ENCODE measurements around the gene ORAI1. TPM values are rescaled to one million over a fixed set of nuclear protein-coding genes. Genes with fewer than 3 reads are reported as not detected.
A peak's percentile ranks its signal among the peaks of the same experiment; 100 is the strongest.

Gene ORAI1
- total RNA-seq, 4 donors from 2014 or later = 7.5 to 9.1 (median 8.2) TPM

- no peaks in the 10 kb centered on the region for H3K36me3 ChIP-seq
- H3K4me3 ChIP-seq = no peak overlapping the region
- WGBS, 2 donors (ENCODE audit: low coverage in 1 of 2) = 50% methylated on average over 10 of the region's 10 CpGs; no CpG with 5 or more reads in 1 of the 2 donors
- H3K9me3 ChIP-seq = no peaks in the 10 kb centered on the region
- in situ Hi-C loops (cut with MboI; ENCODE audit: low pct_ligation_motif_present in 1 of 4, low pct_unique_long_range_greater_than_20kb in 1 of 4, low sequenced_read_pairs in 3 of 4) (no loop called here), intact Hi-C loops (cut with DNase I; ENCODE audit: low total_unique reads) (no loop called here)
- peaks cover 0 to 20% (median 14%) of the 10 kb centered on the region in 4 donors for H3K4me1 ChIP-seq
- DNase-seq = peak; percentile 50
- no peak for TF ChIP-seq POLR2AphosphoS5 (IDR thresholded peaks at IDR 0.05)
- no peak for TF ChIP-seq EP300 (IDR thresholded peaks at IDR 0.05; ENCODE audit: low read depth)
- TF ChIP-seq CTCF (IDR thresholded peaks at IDR 0.05) = no peak
- TF ChIP-seq POLR2A (IDR thresholded peaks at IDR 0.05) = no peak
- no peaks in the 10 kb centered on the region for H3K27me3 ChIP-seq
- peak overlapping the region in 2 of 4 donors; percentile 8 to 27 for H3K27ac ChIP-seq
These were observed 11.0 kb downstream of the ORAI1 start for GRCh38 chr12:121637231-121637914.

DNA sequence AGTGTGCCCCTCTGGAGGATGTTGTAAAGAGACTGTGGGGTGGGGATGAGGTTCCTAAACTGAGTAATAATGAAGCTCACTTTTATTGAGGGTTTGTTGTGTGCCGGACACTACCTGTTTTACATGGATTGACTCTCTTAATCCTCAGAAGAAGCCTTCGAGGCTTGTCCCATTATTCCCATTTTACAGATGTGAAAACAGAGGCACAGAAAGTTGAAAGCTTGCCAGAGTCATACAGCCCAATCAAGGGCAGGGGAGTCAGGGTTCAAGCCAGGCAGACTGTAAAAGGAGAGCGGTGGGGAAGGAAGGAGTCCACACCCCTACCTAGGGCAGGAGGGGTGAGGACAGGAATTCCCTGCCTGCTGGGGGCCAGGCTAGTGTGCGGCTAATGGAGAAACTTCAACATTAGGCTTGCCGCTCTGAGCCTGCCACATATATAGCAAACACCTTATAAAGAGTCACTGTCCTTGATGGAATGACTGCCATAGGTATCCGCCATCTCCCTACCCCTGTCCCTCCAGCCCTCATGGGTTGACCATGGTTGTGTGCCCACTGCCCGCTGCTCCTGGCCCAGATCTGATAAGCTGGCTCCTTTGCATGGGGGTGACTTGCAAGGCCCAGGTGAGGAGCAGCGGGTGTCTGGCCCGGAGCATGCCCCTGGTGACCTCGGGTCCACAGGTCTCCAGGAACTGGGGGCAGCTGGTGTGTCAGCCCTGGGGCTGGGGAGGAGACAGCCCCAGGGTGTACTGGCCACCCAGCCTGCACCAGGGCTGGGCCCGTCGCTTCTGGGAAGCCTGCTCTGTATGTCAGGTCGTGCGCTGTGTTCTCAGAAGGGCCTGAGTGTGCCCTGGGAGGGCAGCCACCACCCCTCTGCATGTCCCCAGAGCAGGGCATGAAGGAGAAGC lies 12.2 kb downstream of the ORAI1 start:
- H3K27me3 ChIP-seq = no peaks in the 10 kb centered on the region
- H3K9me3 ChIP-seq = no peaks in the 10 kb centered on the region
- H3K4me1 ChIP-seq = peaks cover 0 to 9% (median 4%) of the 10 kb centered on the region in 4 donors
- intact Hi-C loops (cut with DNase I; ENCODE audit: low total_unique reads) = no loop called here
- H3K27ac ChIP-seq = no peak overlapping the region
- WGBS, 2 donors (ENCODE audit: low coverage in 1 of 2) = 90 to 97% methylated on average over 2 to 14 of the region's 14 CpGs
- no peak for DNase-seq
- H3K36me3 ChIP-seq = no peaks in the 10 kb centered on the region
- no peak overlapping the region for H3K4me3 ChIP-seq
- TF ChIP-seq POLR2A (IDR thresholded peaks at IDR 0.05) (no peak), POLR2AphosphoS5 (IDR thresholded peaks at IDR 0.05) (no peak), CTCF (IDR thresholded peaks at IDR 0.05) (no peak), EP300 (IDR thresholded peaks at IDR 0.05; ENCODE audit: low read depth) (no peak)
- in situ Hi-C loops (cut with MboI; ENCODE audit: low pct_ligation_motif_present in 1 of 4, low pct_unique_long_range_greater_than_20kb in 1 of 4, low sequenced_read_pairs in 3 of 4) = no loop called here

DNA sequence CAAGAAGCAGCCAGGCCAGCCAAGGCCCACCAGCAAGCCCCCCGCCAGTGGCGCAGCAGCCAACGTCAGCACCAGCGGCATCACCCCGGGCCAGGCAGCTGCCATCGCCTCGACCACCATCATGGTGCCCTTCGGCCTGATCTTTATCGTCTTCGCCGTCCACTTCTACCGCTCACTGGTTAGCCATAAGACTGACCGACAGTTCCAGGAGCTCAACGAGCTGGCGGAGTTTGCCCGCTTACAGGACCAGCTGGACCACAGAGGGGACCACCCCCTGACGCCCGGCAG lies 15.0 kb downstream of the ORAI1 start:
- TF ChIP-seq CTCF (IDR thresholded peaks at IDR 0.05) = no peak
- no peak for TF ChIP-seq EP300 (IDR thresholded peaks at IDR 0.05; ENCODE audit: low read depth)
- TF ChIP-seq POLR2AphosphoS5 (IDR thresholded peaks at IDR 0.05) = no peak
- no peak for TF ChIP-seq POLR2A (IDR thresholded peaks at IDR 0.05)
- in situ Hi-C loops (cut with MboI; ENCODE audit: low pct_ligation_motif_present in 1 of 4, low pct_unique_long_range_greater_than_20kb in 1 of 4, low sequenced_read_pairs in 3 of 4) = no loop called here

GRCh38 chr12:121648458-121649028 lies 22.2 kb downstream of the ORAI1 start:
- DNase-seq = no peak
- no peak for TF ChIP-seq POLR2A (IDR thresholded peaks at IDR 0.05)
- TF ChIP-seq POLR2AphosphoS5 (IDR thresholded peaks at IDR 0.05) = no peak
- no peak for TF ChIP-seq EP300 (IDR thresholded peaks at IDR 0.05; ENCODE audit: low read depth)
- no peak for TF ChIP-seq CTCF (IDR thresholded peaks at IDR 0.05)
- no peaks in the 10 kb centered on the region for H3K36me3 ChIP-seq
- WGBS, 2 donors (ENCODE audit: low coverage in 1 of 2) = 89 to 91% methylated on average over 9 to 11 of the region's 11 CpGs
- intact Hi-C loops (cut with DNase I; ENCODE audit: low total_unique reads) (no loop called here), in situ Hi-C loops (cut with MboI; ENCODE audit: low pct_ligation_motif_present in 1 of 4, low pct_unique_long_range_greater_than_20kb in 1 of 4, low sequenced_read_pairs in 3 of 4) (no loop called here)
- no peaks in the 10 kb centered on the region for H3K9me3 ChIP-seq
- no peak overlapping the region for H3K27ac ChIP-seq
- H3K4me3 ChIP-seq = no peak overlapping the region
- no peaks in the 10 kb centered on the region for H3K27me3 ChIP-seq
- no peaks in the 10 kb centered on the region for H3K4me1 ChIP-seq

More for the DNA sequence above, 15.0 kb downstream of the ORAI1 start:
- 96% methylated on average over 5 to 15 of the region's 18 CpGs for WGBS, 2 donors (ENCODE audit: low coverage in 1 of 2)
- Histone ChIP-seq H3K4me3 (no peak overlapping the region), H3K27ac (no peak overlapping the region), H3K4me1 (peaks cover 0 to 9% (median 4%) of the 10 kb centered on the region in 4 donors), H3K9me3 (no peaks in the 10 kb centered on the region), H3K36me3 (no peaks in the 10 kb centered on the region), H3K27me3 (no peaks in the 10 kb centered on the region)
- DNase-seq = no peak
- intact Hi-C loops (cut with DNase I; ENCODE audit: low total_unique reads) = no loop called here
